PC-9 (cell line): ENCODE results near the gene IRAG1. TPM values are rescaled to one million over a fixed set of nuclear protein-coding genes. Genes with fewer than 3 reads are reported as not detected.
A peak's percentile ranks its signal among the peaks of the same experiment; 100 is the strongest.

Experiments used
- Bru-seq: library from RNA; stranded (reverse); fragments of 400-500 nt; gene quantifications from one replicate; lab custom pipeline; 2021; lab: Mats Ljungman, UMichigan
- BruChase-seq, 2 experiments: library from RNA; stranded (reverse); fragments of 400-500 nt; gene quantifications; one replicate each; lab custom pipeline; 2021; lab: Mats Ljungman, UMichigan
- BruUV-seq: library from RNA; stranded (reverse); fragments of 400-500 nt; replicated peaks from 2 replicates; lab custom pipeline; 2021; lab: Mats Ljungman, UMichigan
- CTCF ChIA-PET: fragments of 300-600 bp; sonication (Branson Sonifier 250); formaldehyde crosslinking; loops from one replicate; lab custom pipeline; 2022; ENCODE audit warnings: antibody characterized with exemption; lab: Charles Lee
- POLR2A ChIA-PET: fragments of 300-600 bp; sonication (Branson Sonifier 250); formaldehyde crosslinking; loops from one replicate; lab custom pipeline; 2022; ENCODE audit warnings: antibody characterized with exemption; ENCODE audit not compliant: unreplicated experiment; lab: Charles Lee
- DNase-seq, 2 experiments: peaks; one replicate each; pipeline versions ENCODE4 v3.0.0 to v3.0.0-alpha.2; 2015 to 2022; ENCODE audit warnings: mixed read lengths in 1 of 2
- H2AFZ ChIP-seq: fragments of 200-600 bp; sonication (generic); 2 replicates; pipeline ENCODE4 v1.8.1; 2017; ENCODE audit warnings: antibody characterized with exemption
- H3F3A ChIP-seq: fragments of 200-600 bp; sonication (generic); 2 replicates; pipeline ENCODE4 v1.8.1; 2017; ENCODE audit warnings: antibody characterized with exemption, mild to moderate bottlenecking, low read depth; ENCODE audit not compliant: insufficient read depth
- H3K27ac ChIP-seq: fragments of 200-600 bp; sonication (generic); 2 replicates; pipeline ENCODE4 v1.6.1; 2016; ENCODE audit warnings: mixed run types
- H3K27me3 ChIP-seq: fragments of 200-600 bp; sonication (generic); 2 replicates; pipeline ENCODE4 v1.6.1; 2016; ENCODE audit warnings: low read depth, mixed run types; ENCODE audit not compliant: insufficient read depth
- H3K36me3 ChIP-seq: fragments of 200-600 bp; sonication (generic); 2 replicates; pipeline ENCODE4 v1.6.1; 2016; ENCODE audit warnings: low read depth, mixed run types
- H3K4me1 ChIP-seq: fragments of 200-600 bp; sonication (generic); replicated peaks from 2 replicates; pipeline ENCODE4 v1.6.1; 2016; ENCODE audit warnings: mixed run types; ENCODE audit not compliant: insufficient read depth
- H3K4me2 ChIP-seq: fragments of 200-600 bp; sonication (generic); 2 replicates; pipeline ENCODE4 v1.6.1; 2017; ENCODE audit warnings: mixed run types
- H3K4me3 ChIP-seq: fragments of 200-600 bp; sonication (generic); 2 replicates; pipeline ENCODE4 v1.6.1; 2016; ENCODE audit warnings: mixed run types
- H3K79me2 ChIP-seq: fragments of 200-600 bp; sonication (generic); 2 replicates; pipeline ENCODE4 v1.6.1; 2017; ENCODE audit warnings: low read depth, mixed run types
- H3K9me2 ChIP-seq: fragments of 200-600 bp; sonication (generic); 2 replicates; pipeline ENCODE4 v1.8.1; 2017; ENCODE audit warnings: mild to moderate bottlenecking; ENCODE audit not compliant: insufficient read depth
- H3K9me3 ChIP-seq: fragments of 200-600 bp; sonication (generic); 2 replicates; pipeline ENCODE4 v1.8.1; 2016; ENCODE audit warnings: low read depth; ENCODE audit not compliant: insufficient read depth
- H4K20me1 ChIP-seq: fragments of 200-600 bp; sonication (generic); 2 replicates; pipeline ENCODE4 v1.8.1; 2017; ENCODE audit not compliant: insufficient read depth
- EZH2 ChIP-seq: fragments of 200-600 bp; sonication (generic); IDR thresholded peaks from 2 replicates; pipeline ENCODE4 v1.8.0; 2017; ENCODE audit warnings: antibody characterized with exemption, low read depth
- intact Hi-C: fragments of 100-400 bp; cut with micrococcal nuclease; formaldehyde crosslinking; loops from one replicate; pipeline ENCODE4 v1.10.0; 2022; ENCODE audit not compliant: unreplicated experiment
- long read RNA-seq: library from polyadenylated mRNA; stranded (forward); transcript quantifications from one replicate; pipeline ENCODE4 v2.0.0, GENCODE V29; 2022
- total RNA-seq: library from RNA; stranded (reverse); gene quantifications from 2 replicates; pipeline ENCODE4 v1.2.3, GENCODE V29; 2021
- TF ChIP-seq, protein P1 (sequence below): fragments of 200-600 bp; sonication (generic); conservative IDR thresholded peaks from 2 replicates; pipeline ENCODE4 v1.6.1; 2017; ENCODE audit warnings: mixed run types, antibody characterized with exemption, mild to moderate bottlenecking, moderate library complexity

The IRAG1 gene, protein sequence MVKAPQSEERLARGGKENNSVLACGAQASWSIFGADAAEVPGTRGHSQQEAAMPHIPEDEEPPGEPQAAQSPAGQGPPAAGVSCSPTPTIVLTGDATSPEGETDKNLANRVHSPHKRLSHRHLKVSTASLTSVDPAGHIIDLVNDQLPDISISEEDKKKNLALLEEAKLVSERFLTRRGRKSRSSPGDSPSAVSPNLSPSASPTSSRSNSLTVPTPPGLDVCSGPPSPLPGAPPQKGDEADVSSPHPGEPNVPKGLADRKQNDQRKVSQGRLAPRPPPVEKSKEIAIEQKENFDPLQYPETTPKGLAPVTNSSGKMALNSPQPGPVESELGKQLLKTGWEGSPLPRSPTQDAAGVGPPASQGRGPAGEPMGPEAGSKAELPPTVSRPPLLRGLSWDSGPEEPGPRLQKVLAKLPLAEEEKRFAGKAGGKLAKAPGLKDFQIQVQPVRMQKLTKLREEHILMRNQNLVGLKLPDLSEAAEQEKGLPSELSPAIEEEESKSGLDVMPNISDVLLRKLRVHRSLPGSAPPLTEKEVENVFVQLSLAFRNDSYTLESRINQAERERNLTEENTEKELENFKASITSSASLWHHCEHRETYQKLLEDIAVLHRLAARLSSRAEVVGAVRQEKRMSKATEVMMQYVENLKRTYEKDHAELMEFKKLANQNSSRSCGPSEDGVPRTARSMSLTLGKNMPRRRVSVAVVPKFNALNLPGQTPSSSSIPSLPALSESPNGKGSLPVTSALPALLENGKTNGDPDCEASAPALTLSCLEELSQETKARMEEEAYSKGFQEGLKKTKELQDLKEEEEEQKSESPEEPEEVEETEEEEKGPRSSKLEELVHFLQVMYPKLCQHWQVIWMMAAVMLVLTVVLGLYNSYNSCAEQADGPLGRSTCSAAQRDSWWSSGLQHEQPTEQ
- total RNA-seq (0.65 and 1.3 TPM in 2 replicates), Bru-seq, nascent RNA (percentile 21 among the genes with signal in this experiment), BruChase-seq, experiment 1, labeled RNA remaining after a 2-hour chase (percentile 18 among the genes with signal in this experiment), BruChase-seq, experiment 2, labeled RNA remaining after a 6-hour chase (percentile 17 among the genes with signal in this experiment)
- long read RNA-seq, partial matches to known transcripts: 1 of 1 reads
- long read RNA-seq, other reads (novel, unspliced or antisense): 0 of 1 reads

DNA sequence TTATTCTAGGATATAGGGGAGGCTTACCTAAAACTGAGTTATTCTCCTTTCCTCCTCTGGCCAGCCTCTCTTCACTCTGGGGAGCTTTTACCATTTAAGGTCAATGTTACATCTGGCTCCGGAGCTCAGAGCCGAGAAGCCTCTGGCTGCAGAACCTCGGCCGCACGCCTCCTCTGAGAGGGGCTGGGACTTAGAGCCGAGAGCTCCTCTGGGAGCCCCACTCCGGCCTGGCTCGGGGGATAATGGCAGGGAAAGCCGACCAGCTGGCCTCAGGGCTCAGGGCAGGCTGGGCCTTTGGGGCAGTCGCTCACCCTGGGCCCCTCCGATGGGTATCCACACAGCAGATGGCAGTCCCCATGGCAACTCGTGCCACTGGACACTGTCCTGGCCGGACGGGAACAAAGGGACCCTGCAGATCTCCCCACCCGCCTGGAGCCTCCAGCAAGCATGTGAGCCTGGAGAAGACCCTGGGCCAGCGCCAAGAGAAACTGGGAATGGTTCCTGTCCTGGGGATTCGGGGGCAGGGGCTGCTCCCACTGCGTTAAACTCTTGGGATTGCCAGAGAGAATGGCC lies at the start of gene IRAG1:
Gene IRAG1 (minus strand): TSS at position 247 of the 573 bp plus-strand sequence. CDS start 153 bp downstream, at position 94.
- H3K27me3 ChIP-seq: no peaks in the 10 kb centered on the region
- no peak for TF ChIP-seq EZH2
- TF ChIP-seq, protein P1, sequence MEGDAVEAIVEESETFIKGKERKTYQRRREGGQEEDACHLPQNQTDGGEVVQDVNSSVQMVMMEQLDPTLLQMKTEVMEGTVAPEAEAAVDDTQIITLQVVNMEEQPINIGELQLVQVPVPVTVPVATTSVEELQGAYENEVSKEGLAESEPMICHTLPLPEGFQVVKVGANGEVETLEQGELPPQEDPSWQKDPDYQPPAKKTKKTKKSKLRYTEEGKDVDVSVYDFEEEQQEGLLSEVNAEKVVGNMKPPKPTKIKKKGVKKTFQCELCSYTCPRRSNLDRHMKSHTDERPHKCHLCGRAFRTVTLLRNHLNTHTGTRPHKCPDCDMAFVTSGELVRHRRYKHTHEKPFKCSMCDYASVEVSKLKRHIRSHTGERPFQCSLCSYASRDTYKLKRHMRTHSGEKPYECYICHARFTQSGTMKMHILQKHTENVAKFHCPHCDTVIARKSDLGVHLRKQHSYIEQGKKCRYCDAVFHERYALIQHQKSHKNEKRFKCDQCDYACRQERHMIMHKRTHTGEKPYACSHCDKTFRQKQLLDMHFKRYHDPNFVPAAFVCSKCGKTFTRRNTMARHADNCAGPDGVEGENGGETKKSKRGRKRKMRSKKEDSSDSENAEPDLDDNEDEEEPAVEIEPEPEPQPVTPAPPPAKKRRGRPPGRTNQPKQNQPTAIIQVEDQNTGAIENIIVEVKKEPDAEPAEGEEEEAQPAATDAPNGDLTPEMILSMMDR: no peak
- H3K4me1 ChIP-seq: no peaks in the 10 kb centered on the region
- no peaks in the 10 kb centered on the region for H3K36me3 ChIP-seq
- no peaks in the 10 kb centered on the region for H3F3A ChIP-seq
- no peak for DNase-seq
- intact Hi-C loops: no loop called here
- ChIA-PET POLR2A (no interaction called here), CTCF (no interaction called here)
- H2AFZ ChIP-seq: no peak within 1 kb of the TSS
- H3K27ac ChIP-seq: no peak within 1 kb of the TSS
- no peaks in the 10 kb centered on the region for H3K9me3 ChIP-seq
- H3K4me2 ChIP-seq: no peak within 1 kb of the TSS
- no peaks in the 10 kb centered on the region for H3K9me2 ChIP-seq
- H3K4me3 ChIP-seq: no peak within 1 kb of the TSS
- no peaks in the 10 kb centered on the region for H4K20me1 ChIP-seq
- no peaks in the 10 kb centered on the region for H3K79me2 ChIP-seq
- no TSS peak for BruUV-seq

- no TSS peak for BruUV-seq
- intact Hi-C loops: no loop called here
- Histone ChIP-seq H2AFZ (no peak overlapping the region), H3K27me3 (no peaks in the 10 kb centered on the region), H3K79me2 (no peaks in the 10 kb centered on the region), H3K36me3 (no peaks in the 10 kb centered on the region), H3K27ac (no peak overlapping the region), H3K4me1 (peaks cover 14% of the 10 kb centered on the region), H3F3A (no peaks in the 10 kb centered on the region), H3K4me2 (no peak overlapping the region), H3K9me3 (no peaks in the 10 kb centered on the region), H3K4me3 (no peak overlapping the region), H4K20me1 (no peaks in the 10 kb centered on the region), H3K9me2 (no peaks in the 10 kb centered on the region)
- ChIA-PET CTCF (no interaction called here), POLR2A (no interaction called here)
- DNase-seq: peak; percentile 6 to 62
- TF ChIP-seq, protein P1: no peak
- TF ChIP-seq EZH2: no peak
These were observed 49.1 kb upstream of the IRAG1 start for GRCh38 chr11:10742460-10743208.
